Dedifferentiated amniotic fluid mesenchymal stem cell (primary cell): ENCODE measurements around the gene DEF6.

Source experiments
- DNase-seq: peaks from one replicate; pipeline ENCODE4 v3.0.0-alpha.2; 2016; ENCODE audit errors: extremely low spot score

The DEF6 gene, protein sequence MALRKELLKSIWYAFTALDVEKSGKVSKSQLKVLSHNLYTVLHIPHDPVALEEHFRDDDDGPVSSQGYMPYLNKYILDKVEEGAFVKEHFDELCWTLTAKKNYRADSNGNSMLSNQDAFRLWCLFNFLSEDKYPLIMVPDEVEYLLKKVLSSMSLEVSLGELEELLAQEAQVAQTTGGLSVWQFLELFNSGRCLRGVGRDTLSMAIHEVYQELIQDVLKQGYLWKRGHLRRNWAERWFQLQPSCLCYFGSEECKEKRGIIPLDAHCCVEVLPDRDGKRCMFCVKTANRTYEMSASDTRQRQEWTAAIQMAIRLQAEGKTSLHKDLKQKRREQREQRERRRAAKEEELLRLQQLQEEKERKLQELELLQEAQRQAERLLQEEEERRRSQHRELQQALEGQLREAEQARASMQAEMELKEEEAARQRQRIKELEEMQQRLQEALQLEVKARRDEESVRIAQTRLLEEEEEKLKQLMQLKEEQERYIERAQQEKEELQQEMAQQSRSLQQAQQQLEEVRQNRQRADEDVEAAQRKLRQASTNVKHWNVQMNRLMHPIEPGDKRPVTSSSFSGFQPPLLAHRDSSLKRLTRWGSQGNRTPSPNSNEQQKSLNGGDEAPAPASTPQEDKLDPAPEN

DNA sequence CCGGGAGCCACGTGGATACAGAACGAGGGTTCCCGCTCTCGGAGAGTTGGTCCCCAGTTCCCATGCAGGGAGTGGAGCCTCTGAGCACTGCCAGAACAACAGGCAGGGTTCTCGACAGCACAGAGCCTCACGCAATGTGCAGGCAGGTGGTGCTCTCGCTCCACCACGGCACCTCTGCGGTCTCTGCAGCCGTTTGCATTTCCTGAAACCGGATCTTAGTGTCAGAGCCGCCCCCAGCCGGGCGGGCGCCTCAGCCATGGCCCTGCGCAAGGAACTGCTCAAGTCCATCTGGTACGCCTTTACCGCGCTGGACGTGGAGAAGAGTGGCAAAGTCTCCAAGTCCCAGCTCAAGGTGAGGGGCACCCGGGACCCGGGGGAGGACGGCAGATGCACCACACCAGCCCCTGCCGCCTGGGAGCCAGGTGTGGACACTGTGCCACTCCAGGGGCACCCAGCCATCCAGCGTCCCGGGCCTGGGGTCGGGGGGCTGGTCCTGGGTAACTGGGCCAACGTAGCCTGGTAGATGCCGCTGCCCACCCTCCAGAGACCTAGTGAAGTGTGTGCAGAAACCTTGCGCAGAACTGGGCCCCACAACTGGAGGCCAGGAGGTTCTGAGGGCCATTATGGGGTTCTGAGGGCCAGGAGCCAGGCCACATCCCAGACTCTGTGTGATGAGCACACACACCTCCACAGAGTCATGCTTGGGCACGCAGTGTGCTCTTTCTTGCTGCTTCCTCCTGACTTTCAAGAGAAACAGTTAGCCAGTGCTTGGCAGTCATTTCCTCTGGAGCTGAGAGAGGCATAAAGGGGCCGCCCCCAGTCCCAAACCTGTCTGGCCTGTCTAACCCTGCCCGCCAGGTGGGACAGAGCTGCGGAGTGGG lies at the start of gene DEF6:
Gene DEF6 (plus strand): TSS at position 218 of the 881 bp plus-strand sequence. CDS start 39 bp downstream, at position 257.
- no peak for DNase-seq

- DNase-seq, result no peak
Observed at GRCh38 chr6:35248300-35248699, 49.3 kb upstream of the DEF6 start.

DNA sequence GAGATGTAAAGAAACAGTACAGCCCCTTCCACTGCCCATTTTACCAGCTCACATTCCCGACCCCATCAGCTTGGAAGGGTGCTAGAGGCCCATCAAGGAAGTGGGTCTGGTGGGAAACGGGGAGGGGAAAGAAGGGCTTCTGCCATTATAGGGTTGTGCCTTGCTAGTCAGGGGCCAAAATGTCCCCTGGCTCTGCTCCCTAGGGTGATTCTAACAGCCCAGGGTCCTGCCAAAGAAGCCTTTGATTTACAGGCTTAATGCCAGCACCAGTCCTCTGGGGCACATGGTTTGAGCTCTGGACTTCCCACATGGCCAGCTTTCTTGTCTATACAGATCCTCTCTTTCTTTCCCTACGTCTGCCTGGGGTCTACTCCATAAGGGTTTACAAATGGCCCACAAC lies 48.7 kb upstream of the DEF6 start:
- DNase-seq, result no peak

- DNase-seq, result no peak
Observed at GRCh38 chr6:35251949-35252348, 45.7 kb upstream of the DEF6 start.

DNA sequence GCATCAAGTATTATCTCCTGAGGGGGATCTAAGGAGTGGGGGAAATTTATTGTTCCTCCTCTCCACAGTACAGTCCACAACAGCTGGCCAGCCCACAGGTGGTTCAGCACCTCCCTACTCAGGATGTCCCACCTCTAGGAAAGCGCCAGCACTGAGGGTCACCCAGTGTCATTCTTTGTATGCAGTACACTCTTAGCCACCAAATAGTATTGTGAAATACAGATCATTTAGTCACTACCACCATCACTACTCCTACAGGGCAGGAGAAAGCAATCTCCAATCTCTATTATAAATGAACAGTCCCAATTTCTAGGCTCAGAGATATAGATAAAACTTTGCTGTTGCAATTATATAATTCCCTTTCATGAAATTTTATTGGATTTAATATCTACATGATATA lies 44.4 kb upstream of the DEF6 start:
- DNase-seq, result no peak

- no peak for DNase-seq
Observed at GRCh38 chr6:35258336-35258735, 39.3 kb upstream of the DEF6 start.

- DNase-seq, result peak; percentile 31
Observed at GRCh38 chr6:35258858-35259193, 38.8 kb upstream of the DEF6 start.

DNA sequence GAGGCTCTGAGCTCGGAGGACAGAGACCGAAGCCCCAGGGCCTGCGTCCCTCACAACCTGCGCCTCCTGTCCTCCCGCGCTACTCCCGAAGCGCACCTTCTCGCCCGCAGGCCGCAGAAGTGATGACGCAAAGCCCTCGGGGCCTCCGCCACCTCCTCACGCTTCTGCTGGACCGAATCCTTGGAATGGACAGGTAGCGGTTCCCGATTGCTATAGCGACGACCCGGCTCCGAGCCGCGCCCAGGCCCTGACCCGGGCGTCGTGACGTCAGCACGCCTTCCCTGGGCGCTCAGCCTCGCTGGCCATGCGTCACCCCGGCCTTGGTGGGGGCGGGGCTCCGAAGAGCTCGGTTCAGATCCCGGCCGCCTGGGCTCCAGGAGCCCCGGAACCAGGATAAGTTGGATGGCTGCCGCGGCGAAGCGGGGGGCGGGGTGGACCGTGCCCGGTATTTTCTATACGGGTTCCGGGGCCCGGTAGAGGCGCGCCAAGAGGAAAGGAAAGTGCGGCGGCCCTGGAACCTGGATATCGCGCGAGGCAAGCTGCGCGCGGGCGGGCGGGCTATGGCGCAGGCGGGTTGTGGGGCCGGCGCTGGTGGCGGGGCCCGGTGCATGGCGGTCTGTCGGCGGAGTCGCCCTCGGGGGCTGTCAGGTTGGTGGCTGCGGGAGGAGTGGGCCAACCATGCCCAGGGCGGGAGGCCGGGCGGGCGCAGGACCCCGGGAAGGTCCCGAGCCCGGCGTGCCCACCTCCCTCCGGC lies 38.2 kb upstream of the DEF6 start, which contains the start of gene ZNF76:
Gene ZNF76 (plus strand): TSS at position 542 of the 754 bp plus-strand sequence. CDS start 21,417 bp downstream, outside the sequence.
- DNase-seq, result peak; percentile 95

DNA sequence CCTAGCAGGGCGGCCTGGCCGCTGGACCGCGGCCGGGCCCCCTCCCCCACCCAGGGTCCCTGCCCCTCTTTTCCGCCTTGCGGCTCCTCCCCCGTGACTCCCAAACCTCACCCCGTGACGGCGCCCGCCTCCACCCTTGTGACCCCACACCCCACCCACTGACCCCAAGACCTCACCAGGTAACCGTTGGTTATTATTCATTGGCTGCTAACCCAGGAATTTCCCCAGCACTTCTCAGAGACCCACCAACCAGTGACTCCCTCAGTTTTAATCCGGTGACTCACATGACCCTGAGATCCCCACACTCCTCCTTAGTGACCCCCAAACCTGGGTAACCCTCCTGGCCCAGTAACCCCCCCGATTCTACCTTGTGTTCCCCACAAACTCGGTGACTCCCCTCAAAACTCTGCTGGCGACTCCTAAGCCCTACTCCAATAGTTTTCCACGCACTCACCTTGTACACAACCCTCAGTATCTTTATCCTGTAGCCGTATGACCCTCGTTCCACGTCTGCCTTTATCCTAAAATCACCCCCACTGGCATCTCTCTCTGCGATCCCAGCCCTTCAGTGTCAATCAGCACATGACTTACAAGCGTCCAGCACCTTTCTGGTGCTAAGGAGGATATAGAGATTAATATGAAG lies 37.5 kb upstream of the DEF6 start:
- no peak for DNase-seq

- DNase-seq, result no peak
Observed at GRCh38 chr6:35260591-35261570, 36.7 kb upstream of the DEF6 start.

- peak; percentile 33 for DNase-seq
Observed at GRCh38 chr6:35262596-35262995, 35.0 kb upstream of the DEF6 start.

- no peak for DNase-seq
Observed at GRCh38 chr6:35264550-35265274, 32.9 kb upstream of the DEF6 start.

DNA sequence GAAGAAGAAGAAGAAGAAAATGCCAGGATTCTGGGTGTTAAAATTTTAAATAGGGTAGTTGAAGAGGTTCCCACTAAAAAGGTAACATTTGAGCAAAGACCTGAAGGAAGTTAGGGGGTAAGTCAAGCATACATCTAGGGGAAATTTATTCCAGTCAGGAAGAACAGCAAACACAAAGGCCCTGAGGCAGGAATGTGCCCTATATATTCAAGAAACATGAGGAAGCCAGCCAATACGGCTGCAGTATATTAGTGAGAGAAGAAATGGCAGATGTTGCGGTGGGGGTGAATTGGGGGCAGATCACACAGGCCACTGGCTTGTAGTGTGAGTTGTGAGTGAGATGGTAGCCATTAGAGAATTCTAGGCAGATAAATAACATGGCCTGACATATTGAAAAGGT lies 32.1 kb upstream of the DEF6 start:
- no peak for DNase-seq

GRCh38 chr6:35267446-35267845 lies 30.2 kb upstream of the DEF6 start:
- DNase-seq, result no peak

DNA sequence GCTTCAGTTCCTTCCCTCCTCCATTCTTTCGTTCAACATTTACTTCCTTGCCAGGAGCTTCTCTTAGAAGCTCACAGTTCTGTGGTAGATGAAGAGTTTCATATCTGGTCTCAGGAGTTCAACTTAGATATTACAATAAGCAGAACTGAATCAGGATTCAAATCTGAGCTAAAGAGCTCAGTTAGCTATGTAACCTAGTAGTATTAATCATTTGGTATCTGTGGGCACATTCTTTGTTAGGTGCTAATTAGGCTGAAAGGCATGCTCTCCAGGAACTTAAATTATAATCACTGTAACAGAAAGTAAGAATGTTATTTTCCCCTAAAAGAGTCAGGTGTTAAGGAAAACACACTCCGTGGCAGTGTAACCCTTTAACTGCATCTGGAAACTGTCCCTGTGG lies 29.7 kb upstream of the DEF6 start:
- no peak for DNase-seq

- no peak for DNase-seq
Observed at GRCh38 chr6:35272005-35272404, 25.6 kb upstream of the DEF6 start.

- DNase-seq, result no peak
Observed at GRCh38 chr6:35273822-35274559, 23.6 kb upstream of the DEF6 start.

GRCh38 chr6:35275744-35276260 lies 21.8 kb upstream of the DEF6 start:
- no peak for DNase-seq
